ENCODE data around the gene PACSIN2.

DNA sequence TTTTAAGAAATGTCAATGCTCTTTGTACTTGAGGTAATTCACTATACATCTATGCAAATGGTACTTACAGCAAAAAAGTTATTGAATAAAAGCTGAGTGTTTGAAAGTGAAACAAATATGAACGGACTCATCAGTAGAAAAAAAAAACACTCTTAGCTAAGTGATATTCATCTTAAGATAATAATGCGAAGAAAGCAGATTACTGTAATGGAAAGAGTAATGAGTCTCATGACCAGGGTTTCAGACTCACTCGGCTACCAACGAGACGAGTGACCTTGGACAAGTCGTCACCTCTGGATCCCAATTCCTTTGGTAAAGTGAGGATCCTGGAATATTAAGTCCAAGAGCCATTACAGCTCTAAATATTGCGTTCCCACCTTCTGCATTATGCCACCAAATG, 57.0 kb downstream of the PACSIN2 start:
- TF ChIP-seq CTCF (IDR thresholded peaks at IDR 0.05) (no peak), POLR2A (IDR thresholded peaks at IDR 0.05) (no peak)

Data from sigmoid colon (tissue), 3 donors.